ENCODE data around the gene MLLT10. TPM values are rescaled to one million over a fixed set of nuclear protein-coding genes. Genes with fewer than 3 reads are reported as not detected.
A peak's percentile ranks its signal among the peaks of the same experiment; 100 is the strongest.

The MLLT10 gene
- total RNA-seq (10 to 100 TPM; 63.5 to 64.7 TPM), polyA plus RNA-seq (1 to 10 TPM; 3.5 to 4.6 (median 4.4) TPM), total RNA-seq (36.7 to 79.3 (median 65.2) reads per million in 6 experiments)

GRCh38 chr10:21533467-21534279, at the start of gene MLLT10:
MLLT10 (plus strand) TSS chr10:21534232; CDS start chr10:21534645, 413 bp downstream.
- Mint-ChIP-seq H3K27me3 (no peaks in the 10 kb centered on the region), H3K27ac (peak within 1 kb of the TSS; percentile 37 to 99 (median 96)), H3K4me3 (peak within 1 kb of the TSS; percentile 89 to 98 (median 93)), H3K9me3 (no peaks in the 10 kb centered on the region), H3K36me3 (peaks cover 0 to 17% (median 1%) of the 10 kb centered on the region in 3 donors), H3K4me1 (peaks cover 9 to 25% (median 21%) of the 10 kb centered on the region in 4 donors)
- ATAC-seq (peak; percentile 79 to 85), DNase-seq (peak; percentile 90 to 97 (median 94))
- POLR2A ChIA-PET, result interaction anchor here (0.5 to 2.5 kb wide), 7 partner anchors 10 to 1096 kb away, joined by 3 to 11 read pairs (median 3); partner anchors contain the start of gene DNAJC1

- H3K4me1 Mint-ChIP-seq, result no peaks in the 10 kb centered on the region
- H3K4me3 Mint-ChIP-seq, result no peak overlapping the region
- DNase-seq, result no peak
- no peak for ATAC-seq
- H3K36me3 Mint-ChIP-seq, result no peaks in the 10 kb centered on the region
- peaks cover 10 to 27% (median 12%) of the 10 kb centered on the region in 5 donors for H3K27me3 Mint-ChIP-seq
- H3K9me3 Mint-ChIP-seq, result no peaks in the 10 kb centered on the region
- no peak overlapping the region for H3K27ac Mint-ChIP-seq
- POLR2A ChIA-PET, result no interaction called here
Measured at GRCh38 chr10:21487416-21488180, 46.4 kb upstream of the MLLT10 start.

- Mint-ChIP-seq H3K4me1 (no peaks in the 10 kb centered on the region), H3K27me3 (peaks cover 12 to 30% (median 15%) of the 10 kb centered on the region in 5 donors), H3K36me3 (no peaks in the 10 kb centered on the region), H3K4me3 (no peak overlapping the region), H3K27ac (no peak overlapping the region), H3K9me3 (no peaks in the 10 kb centered on the region)
- DNase-seq (no peak), ATAC-seq (no peak)
- POLR2A ChIA-PET, result no interaction called here
Measured at GRCh38 chr10:21488246-21488956, 45.6 kb upstream of the MLLT10 start.

- H3K36me3 Mint-ChIP-seq, result no peaks in the 10 kb centered on the region
- DNase-seq, result no peak
- POLR2A ChIA-PET, result no interaction called here
- no peak overlapping the region for H3K4me3 Mint-ChIP-seq
- no peak overlapping the region for H3K27ac Mint-ChIP-seq
- H3K27me3 Mint-ChIP-seq, result peaks cover 16 to 32% (median 19%) of the 10 kb centered on the region in 5 donors
- H3K4me1 Mint-ChIP-seq, result peaks cover under 1 to 5% (median 2%) of the 10 kb centered on the region in 4 donors
- no peak for ATAC-seq
- H3K9me3 Mint-ChIP-seq, result no peaks in the 10 kb centered on the region
Measured at GRCh38 chr10:21488957-21489446, 45.0 kb upstream of the MLLT10 start.

- Mint-ChIP-seq H3K4me1 (peaks cover 5 to 9% (median 8%) of the 10 kb centered on the region in 4 donors), H3K9me3 (no peaks in the 10 kb centered on the region), H3K27me3 (peaks cover 19 to 35% (median 24%) of the 10 kb centered on the region in 5 donors), H3K36me3 (no peaks in the 10 kb centered on the region), H3K27ac (no peak overlapping the region), H3K4me3 (no peak overlapping the region)
- POLR2A ChIA-PET, result no interaction called here
- no peak for ATAC-seq
- no peak for DNase-seq
Measured at GRCh38 chr10:21490028-21490710, 43.9 kb upstream of the MLLT10 start.

GRCh38 chr10:21490711-21491105, 43.3 kb upstream of the MLLT10 start:
- POLR2A ChIA-PET, result no interaction called here
- H3K36me3 Mint-ChIP-seq, result no peaks in the 10 kb centered on the region
- DNase-seq (no peak), ATAC-seq (no peak)
- H3K9me3 Mint-ChIP-seq, result no peaks in the 10 kb centered on the region
- peaks cover 8 to 14% (median 12%) of the 10 kb centered on the region in 4 donors for H3K4me1 Mint-ChIP-seq
- H3K27ac Mint-ChIP-seq, result no peak overlapping the region
- peaks cover 19 to 40% (median 24%) of the 10 kb centered on the region in 5 donors for H3K27me3 Mint-ChIP-seq
- H3K4me3 Mint-ChIP-seq, result no peak overlapping the region

- POLR2A ChIA-PET, result interaction anchor here (0.5 to 1.5 kb wide), 2 partner anchors 28 to 507 kb away, joined by 3 to 6 read pairs; no protein-coding TSS in a partner anchor
- Mint-ChIP-seq H3K4me3 (no peak overlapping the region), H3K27me3 (peaks cover 19 to 41% (median 26%) of the 10 kb centered on the region in 5 donors), H3K36me3 (no peaks in the 10 kb centered on the region), H3K27ac (no peak overlapping the region), H3K4me1 (peaks cover 8 to 17% (median 14%) of the 10 kb centered on the region in 4 donors), H3K9me3 (no peaks in the 10 kb centered on the region)
- DNase-seq, result no peak
- ATAC-seq, result no peak
Measured at GRCh38 chr10:21492421-21492820, 41.6 kb upstream of the MLLT10 start.

GRCh38 chr10:21493784-21494183, 40.2 kb upstream of the MLLT10 start:
- POLR2A ChIA-PET, result interaction anchor here (1.5 kb wide), 1 partner anchor 27 kb away, joined by 3 read pairs; no protein-coding TSS in a partner anchor
- H3K9me3 Mint-ChIP-seq, result peaks cover 0 to 2% (median 0%) of the 10 kb centered on the region in 9 donors
- no peak for ATAC-seq
- peak overlapping the region; percentile 63 to 87 (median 84) for H3K4me3 Mint-ChIP-seq
- peak overlapping the region in 2 of 10 donors; percentile 55 to 63 for H3K27ac Mint-ChIP-seq
- H3K36me3 Mint-ChIP-seq, result peaks cover 0 to 3% (median 0%) of the 10 kb centered on the region in 3 donors
- no peak for DNase-seq
- peaks cover 8 to 20% (median 15%) of the 10 kb centered on the region in 4 donors for H3K4me1 Mint-ChIP-seq
- H3K27me3 Mint-ChIP-seq, result peaks cover 22 to 49% (median 39%) of the 10 kb centered on the region in 5 donors

GRCh38 chr10:21494191-21495001, 39.6 kb upstream of the MLLT10 start:
- Mint-ChIP-seq H3K9me3 (peaks cover 0 to 4% (median 0%) of the 10 kb centered on the region in 9 donors), H3K36me3 (peaks cover 0 to 4% (median 3%) of the 10 kb centered on the region in 3 donors), H3K4me1 (peaks cover 8 to 24% (median 18%) of the 10 kb centered on the region in 4 donors), H3K27me3 (peaks cover 28 to 55% (median 45%) of the 10 kb centered on the region in 5 donors), H3K4me3 (peak overlapping the region; percentile 63 to 91 (median 88)), H3K27ac (peak overlapping the region in 1 of 10 donors; percentile 55)
- ATAC-seq (no peak), DNase-seq (peak in 3 of 10 donors; percentile 10 to 18 (median 15))
- POLR2A ChIA-PET, result interaction anchor here (0.5 kb wide), 1 partner anchor 223 kb away, joined by 4 read pairs; no protein-coding TSS in a partner anchor

GRCh38 chr10:21495002-21495751, 38.9 kb upstream of the MLLT10 start:
- Mint-ChIP-seq H3K4me3 (peak overlapping the region; percentile 77 to 91 (median 88)), H3K27me3 (peaks cover 31 to 61% (median 53%) of the 10 kb centered on the region in 5 donors), H3K4me1 (peaks cover 8 to 28% (median 21%) of the 10 kb centered on the region in 4 donors), H3K36me3 (peaks cover 0 to 4% (median 3%) of the 10 kb centered on the region in 3 donors), H3K9me3 (peaks cover 0 to 4% (median 0%) of the 10 kb centered on the region in 9 donors), H3K27ac (peak overlapping the region in 3 of 10 donors; percentile 43 to 68 (median 66))
- ATAC-seq, result peak; percentile 5 to 6
- POLR2A ChIA-PET, result interaction anchor here (0.5 to 1.9 kb wide), 4 partner anchors 12 to 408 kb away, joined by 3 to 5 read pairs (median 4); partner anchors contain the start of gene SKIDA1
- no peak for DNase-seq
